Osteoblast (primary cell): ENCODE data around the gene B4GALT5. TPM values are rescaled to one million over a fixed set of nuclear protein-coding genes. Genes with fewer than 3 reads are reported as not detected.

Experiments
- DNase-seq: peaks from one replicate; pipeline ENCODE4 v3.0.0; 2011; ENCODE audit warnings: low spot score, mixed read lengths; ENCODE audit not compliant: insufficient read length; ENCODE audit errors: missing footprints
- H2AFZ ChIP-seq: 2 replicates; pipeline ENCODE4 v1.6.0; 2011; ENCODE audit warnings: mild to moderate bottlenecking, low read length
- H3K27ac ChIP-seq: 2 replicates; pipeline ENCODE4 v1.5.1; 2011; ENCODE audit warnings: mild to moderate bottlenecking, low read depth, low read length, moderate library complexity
- H3K27me3 ChIP-seq: 2 replicates; pipeline ENCODE4 v1.6.0; 2012; ENCODE audit warnings: mild to moderate bottlenecking, control low read depth, inconsistent platforms, low read length, moderate library complexity; ENCODE audit not compliant: insufficient read depth
- H3K36me3 ChIP-seq: 2 replicates; pipeline ENCODE4 v1.5.1; 2011; ENCODE audit warnings: mild to moderate bottlenecking, low read length, control low read depth, moderate library complexity; ENCODE audit not compliant: insufficient read depth
- H3K4me1 ChIP-seq: 2 replicates; pipeline ENCODE4 v1.5.1; 2011; ENCODE audit warnings: mild to moderate bottlenecking, low read length, control low read depth, moderate library complexity; ENCODE audit not compliant: insufficient read depth
- H3K4me2 ChIP-seq: 2 replicates; pipeline ENCODE4 v1.6.0; 2011; ENCODE audit warnings: mild to moderate bottlenecking, low read length; ENCODE audit not compliant: insufficient read depth
- H3K4me3 ChIP-seq: fragments of 200-600 bp; sonication (generic); 3 replicates; pipeline ENCODE4 v1.5.1; 2012; ENCODE audit warnings: mild to moderate bottlenecking, low read length, inconsistent platforms; ENCODE audit not compliant: insufficient read depth
- H3K79me2 ChIP-seq: 2 replicates; pipeline ENCODE4 v1.6.0; 2012; ENCODE audit warnings: mild to moderate bottlenecking, low read length, control low read depth, inconsistent platforms; ENCODE audit not compliant: insufficient read depth
- H3K9me3 ChIP-seq: 2 replicates; pipeline ENCODE4 v1.5.1; 2011; ENCODE audit warnings: low read depth, low read length, control low read depth
- H4K20me1 ChIP-seq: 2 replicates; pipeline ENCODE4 v1.6.0; 2012; ENCODE audit warnings: mild to moderate bottlenecking, low read length, control low read depth; ENCODE audit not compliant: insufficient read depth
- CTCF ChIP-seq: IDR thresholded peaks from 2 replicates; pipeline ENCODE4 v1.5.1; 2011; ENCODE audit warnings: mild to moderate bottlenecking, low read depth, low read length, moderate library complexity; ENCODE audit errors: extremely low read depth
- total RNA-seq: library from RNA; depleted of rRNA; stranded (reverse); fragments of >200 nt; gene quantifications from 2 replicates; pipeline ENCODE4 v1.2.3, GENCODE V29; 2012

Gene B4GALT5
- total RNA-seq, 1 donor = 35.8 TPM

GRCh38 chr20:49700411-49701185, 13.1 kb downstream of the B4GALT5 start:
- Histone ChIP-seq H3K79me2 (peaks cover 91% of the 10 kb centered on the region), H3K36me3 (no peaks in the 10 kb centered on the region), H3K4me3 (no peak overlapping the region), H3K9me3 (no peaks in the 10 kb centered on the region), H4K20me1 (peaks cover 37% of the 10 kb centered on the region), H3K4me1 (peaks cover 42% of the 10 kb centered on the region), H3K27me3 (no peaks in the 10 kb centered on the region), H3K4me2 (peak overlapping the region; percentile 58), H3K27ac (peak overlapping the region; percentile 68), H2AFZ (no peak overlapping the region)
- no peak for DNase-seq
- no peak for TF ChIP-seq CTCF

GRCh38 chr20:49699200-49699992, 14.3 kb downstream of the B4GALT5 start:
- Histone ChIP-seq H3K4me2 (peak overlapping the region; percentile 11), H2AFZ (no peak overlapping the region), H3K4me1 (peaks cover 42% of the 10 kb centered on the region), H4K20me1 (peaks cover 36% of the 10 kb centered on the region), H3K4me3 (no peak overlapping the region), H3K9me3 (no peaks in the 10 kb centered on the region), H3K27ac (no peak overlapping the region), H3K27me3 (no peaks in the 10 kb centered on the region), H3K79me2 (peaks cover 92% of the 10 kb centered on the region), H3K36me3 (no peaks in the 10 kb centered on the region)
- no peak for TF ChIP-seq CTCF
- DNase-seq = peak; percentile 81

- no peak for TF ChIP-seq CTCF
- no peak overlapping the region for H3K4me3 ChIP-seq
- no peak overlapping the region for H2AFZ ChIP-seq
- H3K36me3 ChIP-seq = no peaks in the 10 kb centered on the region
- H3K27me3 ChIP-seq = no peaks in the 10 kb centered on the region
- H3K27ac ChIP-seq = no peak overlapping the region
- peaks cover 42% of the 10 kb centered on the region for H3K4me1 ChIP-seq
- H3K4me2 ChIP-seq = no peak overlapping the region
- peaks cover 93% of the 10 kb centered on the region for H3K79me2 ChIP-seq
- peaks cover 40% of the 10 kb centered on the region for H4K20me1 ChIP-seq
- no peaks in the 10 kb centered on the region for H3K9me3 ChIP-seq
- DNase-seq = no peak
These were observed 15.2 kb downstream of the B4GALT5 start for GRCh38 chr20:49698477-49698876.

GRCh38 chr20:49697071-49697470, 16.6 kb downstream of the B4GALT5 start:
- H3K4me2 ChIP-seq = no peak overlapping the region
- H3K79me2 ChIP-seq = peaks cover 94% of the 10 kb centered on the region
- H2AFZ ChIP-seq = no peak overlapping the region
- peaks cover 42% of the 10 kb centered on the region for H3K4me1 ChIP-seq
- peaks cover 44% of the 10 kb centered on the region for H4K20me1 ChIP-seq
- no peaks in the 10 kb centered on the region for H3K27me3 ChIP-seq
- H3K4me3 ChIP-seq = no peak overlapping the region
- H3K36me3 ChIP-seq = no peaks in the 10 kb centered on the region
- no peak for DNase-seq
- TF ChIP-seq CTCF = no peak
- H3K9me3 ChIP-seq = no peaks in the 10 kb centered on the region
- H3K27ac ChIP-seq = no peak overlapping the region
